ENCODE measurements around the gene DPY19L1.
A peak's percentile ranks its signal among the peaks of the same experiment; 100 is the strongest.
"Not testable (repeated sequence)": the region's sequence is repeated elsewhere in the genome, so short reads cannot be mapped to it uniquely, and the experiment has no call there.

DPY19L1 gene

DNA sequence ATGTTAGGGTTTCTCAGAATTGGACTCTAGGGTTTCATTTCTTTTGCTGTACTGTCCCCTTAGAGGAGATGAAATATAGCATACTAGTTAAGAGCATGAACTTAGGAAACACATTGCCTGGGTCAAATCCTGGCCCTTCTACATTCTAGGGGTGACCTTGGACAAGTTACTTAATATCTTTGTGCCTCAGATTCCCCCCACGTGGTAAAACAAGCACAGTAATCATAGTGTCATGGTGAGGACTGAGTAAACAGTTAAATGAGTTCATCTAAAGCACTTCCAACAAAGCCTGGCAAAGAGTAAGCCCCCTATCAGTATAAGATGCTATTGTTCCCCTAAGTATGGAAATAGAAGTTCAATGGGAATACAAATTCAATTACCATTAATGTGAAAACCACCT is 5.1 kb downstream of the DPY19L1 start:
- DNase-seq (ENCODE audit: low read depth): no peak

DNA sequence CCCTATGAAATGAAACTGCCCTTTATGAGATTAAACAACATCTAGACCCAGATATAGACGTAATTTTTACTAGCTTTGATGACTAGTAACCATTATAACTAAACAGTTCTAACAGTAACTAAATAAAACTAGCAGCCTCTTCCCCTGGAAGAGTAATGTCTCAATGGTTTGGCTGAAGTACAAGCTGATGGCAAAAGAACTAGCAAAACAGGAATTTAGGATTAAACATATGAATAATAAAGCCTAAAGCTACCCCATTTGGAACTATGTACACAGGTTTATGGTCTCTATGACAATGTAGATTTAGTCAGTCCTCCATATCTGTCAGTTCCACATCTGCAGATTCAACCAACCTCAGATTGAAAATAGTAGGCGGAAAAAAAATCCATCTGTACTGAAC is 6.4 kb downstream of the DPY19L1 start:
- no peak for DNase-seq (ENCODE audit: low read depth)

DNA sequence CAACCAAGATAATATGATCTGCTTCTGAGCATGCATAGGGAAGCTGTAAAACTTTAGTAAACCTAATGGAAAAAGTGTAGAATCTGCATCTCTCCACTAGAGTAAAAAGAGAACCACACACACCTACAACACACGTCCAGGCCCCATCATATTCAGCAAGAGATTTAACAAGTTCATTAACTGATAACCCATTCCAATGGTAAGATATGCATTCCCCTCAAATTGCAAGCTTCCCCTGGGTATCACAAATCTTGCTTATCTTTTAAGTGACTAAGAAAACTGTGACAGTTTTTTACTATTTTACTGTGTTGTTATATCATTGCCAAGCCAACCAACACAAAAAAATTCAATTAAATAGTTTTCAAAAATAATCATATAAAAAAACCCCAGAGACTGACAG is 8.0 kb downstream of the DPY19L1 start:
- no peak for DNase-seq (ENCODE audit: low read depth)

DNA sequence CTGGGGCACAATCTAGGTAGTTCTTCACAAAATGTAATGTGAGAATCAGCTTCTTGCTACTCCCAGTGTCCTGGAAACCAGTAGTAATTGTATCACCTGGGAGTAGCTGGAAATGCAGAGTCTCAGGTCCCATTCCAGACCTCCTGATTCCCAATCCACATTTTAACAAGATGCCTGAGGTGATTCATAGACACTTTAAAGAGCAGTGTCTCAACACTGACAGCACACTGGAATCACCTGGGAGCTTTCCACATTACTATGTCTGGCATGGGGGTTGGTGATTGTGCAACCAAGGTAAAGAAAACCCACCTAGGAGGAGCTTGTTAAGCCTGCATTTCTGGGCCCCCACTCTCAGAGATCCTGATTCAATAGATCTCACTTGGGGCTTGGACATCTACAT is 11.1 kb downstream of the DPY19L1 start:
- no peak for DNase-seq (ENCODE audit: low read depth)

DNA sequence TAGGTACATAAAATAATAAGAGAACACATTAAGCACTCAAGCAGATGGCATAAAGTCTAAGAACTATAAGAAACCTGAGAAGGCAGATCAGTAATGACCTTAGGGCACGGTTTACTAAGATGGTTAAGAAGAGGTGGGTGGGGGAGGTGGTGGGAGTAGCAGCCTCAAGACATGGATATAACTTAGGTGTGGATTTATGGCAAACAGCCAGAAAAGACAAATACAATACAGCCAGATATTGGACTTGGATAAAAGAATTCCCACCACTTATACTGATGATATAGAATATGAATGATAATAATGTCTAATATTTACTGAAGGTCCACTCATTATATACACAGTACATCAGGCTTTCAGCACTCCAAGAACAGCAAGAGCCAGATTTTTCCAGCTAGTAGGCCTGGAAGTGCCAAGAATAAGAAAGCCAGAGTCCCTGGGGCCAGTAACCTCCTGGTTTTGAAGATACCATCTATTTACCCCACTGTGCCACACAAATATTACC is 11.9 kb downstream of the DPY19L1 start:
- DNase-seq (ENCODE audit: low read depth): no peak

DNA sequence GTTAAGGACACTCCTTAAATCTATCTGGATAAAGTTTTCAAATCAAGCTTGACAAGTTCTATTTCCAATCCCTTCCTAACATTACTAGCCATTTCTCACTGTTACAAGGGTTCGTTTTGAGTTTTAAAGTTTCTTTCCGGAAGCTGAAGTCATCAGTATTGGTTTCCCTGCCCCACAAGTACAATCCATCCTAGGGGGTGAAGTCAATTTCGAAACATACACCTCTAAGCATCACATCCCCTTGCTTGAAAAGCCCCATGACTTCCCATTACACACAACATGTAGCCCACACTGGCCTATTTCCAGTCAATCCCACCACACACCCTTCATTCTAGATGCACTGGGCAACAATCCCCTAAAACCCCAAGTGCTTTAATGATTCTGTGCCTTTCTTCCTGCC is 13.0 kb downstream of the DPY19L1 start:
- no peak for DNase-seq (ENCODE audit: low read depth)

DNA sequence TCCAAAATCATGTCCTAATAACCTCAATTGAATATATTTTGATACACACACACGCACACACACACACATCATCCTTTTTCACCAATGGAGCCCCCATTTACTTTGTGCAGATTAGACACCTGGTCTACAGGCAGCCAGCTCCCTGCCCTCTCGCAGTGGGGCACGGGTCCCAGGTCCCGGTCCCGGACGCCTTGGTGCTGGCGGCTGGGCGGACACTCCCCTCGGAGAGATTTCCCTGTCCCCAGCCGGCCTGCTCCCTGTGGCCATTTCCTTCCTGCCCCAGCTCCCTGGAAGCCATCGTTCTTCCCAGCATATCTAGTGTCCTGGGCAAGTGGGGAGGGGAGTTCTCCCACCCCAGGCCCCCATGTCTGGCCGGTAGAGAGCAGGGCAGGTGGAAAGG is 14.6 kb downstream of the DPY19L1 start:
- no peak for DNase-seq (ENCODE audit: low read depth)

DNA sequence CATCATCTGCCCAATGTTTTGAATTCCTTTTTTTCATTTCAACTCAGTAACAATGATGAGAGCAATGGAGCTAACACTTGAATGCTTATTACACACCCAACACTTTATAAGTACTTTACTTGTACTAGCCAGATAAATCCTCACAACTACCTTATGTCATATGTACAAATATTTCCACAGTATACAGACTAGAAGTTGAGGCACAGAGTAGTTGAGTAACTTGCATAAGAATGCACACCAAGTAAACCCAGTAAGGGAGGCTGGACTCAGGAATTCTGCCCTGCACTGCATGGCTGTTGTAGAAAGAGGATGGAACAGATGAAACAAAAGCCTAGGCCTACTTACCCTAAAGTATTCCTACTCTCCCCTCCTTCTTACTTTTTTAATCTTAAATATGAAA is 15.8 kb downstream of the DPY19L1 start:
- no peak for DNase-seq (ENCODE audit: low read depth)

DNA sequence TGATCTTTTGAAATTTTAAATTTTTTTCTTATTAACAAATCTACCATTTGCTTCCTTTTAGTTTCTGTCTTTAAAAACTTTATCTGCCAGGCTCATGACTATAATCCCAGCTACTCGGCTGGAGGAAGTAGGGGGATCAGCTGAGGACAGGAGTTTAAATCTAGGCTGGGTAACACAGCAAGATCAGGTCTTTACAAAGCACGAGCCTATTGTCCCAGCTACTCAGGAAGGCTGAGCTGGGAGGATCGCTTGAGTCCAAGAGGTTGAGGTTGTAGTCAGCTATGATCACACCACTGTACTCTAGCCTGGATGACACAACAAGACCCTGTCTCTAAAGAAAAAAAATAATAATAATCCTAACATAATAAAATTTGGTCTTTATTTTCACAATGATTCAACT is 17.5 kb downstream of the DPY19L1 start:
- DNase-seq (ENCODE audit: low read depth): no peak

DNA sequence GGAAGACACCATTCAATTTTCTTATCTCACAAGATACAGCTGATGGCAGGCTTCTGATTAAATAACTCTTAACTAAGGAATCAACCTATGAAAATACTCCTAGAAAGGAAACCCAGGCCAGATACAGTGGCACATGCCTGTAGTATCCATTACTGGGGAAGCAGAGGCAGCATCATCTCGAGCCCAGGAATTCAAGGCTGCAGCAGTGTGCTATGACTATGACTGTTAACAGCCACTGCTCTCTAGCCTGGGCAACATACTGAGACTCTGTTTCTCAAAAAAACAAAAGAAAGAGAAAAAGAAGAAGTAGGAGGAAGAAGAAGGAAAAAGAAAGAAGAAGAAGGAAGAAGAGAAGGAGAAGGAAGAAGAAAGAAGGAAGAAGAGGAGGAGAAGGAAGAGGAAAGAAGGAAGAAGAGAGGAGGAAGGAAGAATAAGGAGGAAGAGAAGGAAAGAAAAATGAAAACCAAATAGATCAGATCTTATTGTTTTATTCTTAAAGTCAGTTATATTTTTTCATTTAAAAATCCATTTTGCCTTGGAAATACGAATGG is 18.0 kb downstream of the DPY19L1 start:
- DNase-seq (ENCODE audit: low read depth): no peak

DNA sequence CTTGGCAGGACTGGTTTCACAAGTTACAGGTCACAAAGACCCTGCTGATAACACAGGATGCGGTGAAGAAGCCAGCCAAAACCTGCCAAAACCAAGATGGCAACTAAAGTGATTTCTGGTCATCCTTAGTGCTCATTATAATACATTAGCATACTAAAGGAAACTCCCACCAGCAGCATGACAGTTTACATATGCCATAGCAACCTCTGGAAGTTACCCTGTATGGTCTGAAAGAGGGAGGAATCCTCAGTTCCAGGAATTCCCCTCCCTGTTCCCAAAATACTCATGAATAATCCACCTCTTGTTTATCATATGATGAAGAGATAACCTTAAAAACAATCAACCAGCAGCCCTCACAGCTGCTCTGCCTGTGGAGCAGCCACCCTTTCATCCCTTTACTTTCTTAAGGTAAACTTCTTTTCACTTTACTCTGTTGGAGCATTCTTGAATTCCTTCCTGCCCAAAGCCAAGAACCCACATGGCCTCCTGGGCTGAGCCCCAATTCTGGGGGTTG is 21.9 kb downstream of the DPY19L1 start:
- no peak for DNase-seq (ENCODE audit: low read depth)

DNA sequence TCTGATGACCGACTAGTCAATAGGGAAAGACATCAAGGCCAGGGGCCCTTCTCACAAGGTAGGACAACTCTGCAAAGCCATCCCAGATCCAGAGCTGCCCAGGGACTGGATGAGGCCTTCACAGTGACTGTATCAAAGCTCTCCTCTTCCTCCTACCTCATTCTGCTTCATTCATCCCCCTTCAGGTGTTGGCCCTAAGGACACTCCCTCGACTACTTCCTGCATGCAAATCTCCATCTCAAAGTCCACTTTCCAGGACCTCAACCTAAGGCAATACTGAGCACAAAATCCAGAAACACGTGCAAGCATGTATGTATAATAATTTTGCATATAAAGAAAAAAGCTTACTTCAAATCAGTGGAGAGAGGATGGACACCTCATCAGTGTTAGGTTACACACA is 25.1 kb downstream of the DPY19L1 start:
- no peak for DNase-seq (ENCODE audit: low read depth)

DNA sequence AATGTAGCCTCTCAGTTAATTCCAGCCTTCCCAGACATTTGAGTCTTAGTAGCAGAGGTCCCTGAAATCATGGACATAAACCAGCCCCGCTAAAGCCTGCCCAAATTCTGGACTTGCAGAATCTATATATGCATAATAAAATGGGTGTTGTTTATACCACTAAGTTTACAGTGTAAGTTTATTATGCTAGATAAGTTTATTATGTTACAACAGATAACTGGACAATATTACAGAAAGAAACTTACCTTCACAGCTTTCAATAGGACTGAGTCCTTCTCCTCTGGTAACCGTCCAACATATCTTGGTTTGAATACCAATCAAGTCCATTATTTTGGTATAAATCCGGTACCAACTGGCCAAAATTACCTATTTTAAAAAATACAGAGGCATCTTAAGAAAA is 26.2 kb downstream of the DPY19L1 start:
- DNase-seq (ENCODE audit: low read depth): no peak

DNA sequence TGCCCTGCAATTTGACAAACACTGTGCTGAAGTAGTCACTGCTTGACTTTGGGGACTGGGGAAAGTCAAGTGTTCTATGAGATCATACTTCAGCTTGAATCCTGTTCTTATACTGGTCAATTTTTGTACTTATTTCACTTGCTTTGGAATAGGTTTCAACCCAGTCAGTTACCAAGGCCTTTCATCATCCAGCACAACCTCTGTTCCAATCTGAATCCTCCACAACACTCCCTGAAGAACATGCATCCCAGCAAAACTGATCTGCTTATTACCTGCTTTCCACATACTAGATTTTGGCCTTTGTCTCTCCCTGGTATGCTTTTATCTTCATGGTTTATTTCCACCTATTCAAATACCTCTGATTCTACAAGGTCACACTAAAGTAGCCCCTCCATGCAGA is 29.5 kb downstream of the DPY19L1 start:
- no peak for DNase-seq (ENCODE audit: low read depth)

DNA sequence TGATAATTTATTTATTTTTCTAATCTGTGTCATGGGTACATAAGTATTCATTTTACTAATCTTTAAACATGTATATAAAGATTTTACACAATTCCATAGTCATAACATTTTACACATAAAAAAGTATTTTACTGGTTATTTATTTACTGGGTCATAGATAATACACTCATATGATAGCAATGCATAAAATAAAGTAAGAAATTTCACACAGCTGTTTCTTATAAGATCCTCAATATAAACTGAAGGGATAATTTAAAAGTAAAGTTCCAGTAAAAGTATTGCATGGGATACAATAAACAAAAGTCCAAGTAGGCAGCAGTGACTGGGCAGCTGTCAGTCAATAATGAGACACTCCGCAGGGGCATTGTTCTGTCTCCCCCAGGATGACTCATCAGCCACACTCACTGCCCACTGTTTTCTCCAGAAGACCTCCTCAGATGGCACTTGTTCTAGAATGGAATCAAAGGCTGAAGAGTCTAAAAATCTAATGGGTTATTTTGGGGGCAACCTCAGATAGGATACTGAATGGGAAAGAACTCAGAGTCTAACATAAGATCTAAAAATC is 32.7 kb downstream of the DPY19L1 start:
- DNase-seq (ENCODE audit: low read depth): no peak

DNA sequence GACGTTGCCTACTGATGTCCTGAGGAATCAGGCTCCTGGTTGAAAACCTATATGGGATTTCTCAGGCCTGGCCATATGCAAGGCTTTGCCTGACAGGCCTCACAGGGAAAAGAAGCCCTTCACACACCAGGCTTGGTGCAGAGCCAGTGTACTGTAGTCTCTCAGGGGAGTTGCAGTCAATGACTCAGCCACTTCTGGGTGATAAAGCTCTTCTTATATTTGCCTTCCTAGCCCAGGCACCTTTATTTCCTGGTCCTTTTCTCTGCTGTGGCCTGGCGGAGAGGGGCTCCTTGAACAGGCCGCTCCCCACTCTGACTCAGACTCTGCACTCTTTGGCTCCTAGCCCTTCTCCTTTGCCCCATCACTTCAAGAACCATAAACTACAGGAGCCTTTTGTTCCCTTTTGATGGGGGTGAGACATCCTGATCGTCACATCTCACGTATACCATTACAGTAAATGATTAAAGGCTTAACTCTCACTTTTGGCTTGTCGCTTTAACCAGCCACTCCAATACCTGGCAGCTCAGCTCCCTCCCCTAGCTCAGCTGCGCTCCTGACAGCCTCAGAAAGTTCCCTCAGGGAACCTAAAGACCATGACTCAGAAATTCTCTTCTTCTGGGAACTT is 33.5 kb downstream of the DPY19L1 start:
- DNase-seq (ENCODE audit: low read depth): no peak

DNA sequence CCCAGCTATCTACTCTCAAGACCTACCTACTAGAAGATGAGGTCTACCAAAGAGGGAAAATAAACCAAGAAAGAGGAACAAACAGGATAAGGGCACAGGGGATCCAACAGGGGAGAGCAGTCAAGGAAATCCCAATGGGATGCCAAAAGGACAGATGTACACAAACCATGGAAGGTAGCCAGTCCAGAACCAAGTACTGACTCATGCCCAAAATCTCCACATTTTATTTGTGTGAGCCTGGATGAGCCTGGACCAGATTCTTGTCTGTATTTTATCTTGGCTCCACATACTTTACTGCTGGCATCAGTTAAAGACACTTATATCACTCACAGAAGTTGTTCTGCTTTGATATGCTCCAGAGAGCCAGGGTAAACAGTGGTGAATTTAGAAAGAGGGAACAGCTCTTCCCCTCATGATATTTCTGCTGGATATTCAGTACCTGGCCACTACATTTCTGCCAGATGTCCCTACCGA is 34.1 kb downstream of the DPY19L1 start:
- DNase-seq (ENCODE audit: low read depth): not testable (repeated sequence)

DNA sequence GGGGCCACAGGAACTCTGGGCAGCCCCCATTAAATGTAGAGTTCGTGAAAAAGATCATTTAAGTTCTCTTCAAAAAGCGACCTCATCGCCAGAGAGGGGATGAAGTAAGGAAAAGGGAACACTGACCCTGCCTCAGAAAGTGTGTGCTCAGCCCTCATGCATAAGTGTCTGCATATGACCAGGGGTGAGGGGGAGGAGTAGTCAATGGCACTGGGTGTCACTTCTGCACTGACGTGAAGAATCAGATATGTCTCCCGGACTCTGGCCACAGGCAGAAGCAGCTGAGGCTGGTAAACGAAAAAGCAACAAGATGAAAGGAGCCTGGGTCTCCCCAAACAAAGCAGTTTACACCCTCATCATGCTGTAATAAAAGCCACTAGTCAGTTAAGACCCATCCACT is 39.0 kb downstream of the DPY19L1 start:
- not testable (repeated sequence) for DNase-seq (ENCODE audit: low read depth)

DNA sequence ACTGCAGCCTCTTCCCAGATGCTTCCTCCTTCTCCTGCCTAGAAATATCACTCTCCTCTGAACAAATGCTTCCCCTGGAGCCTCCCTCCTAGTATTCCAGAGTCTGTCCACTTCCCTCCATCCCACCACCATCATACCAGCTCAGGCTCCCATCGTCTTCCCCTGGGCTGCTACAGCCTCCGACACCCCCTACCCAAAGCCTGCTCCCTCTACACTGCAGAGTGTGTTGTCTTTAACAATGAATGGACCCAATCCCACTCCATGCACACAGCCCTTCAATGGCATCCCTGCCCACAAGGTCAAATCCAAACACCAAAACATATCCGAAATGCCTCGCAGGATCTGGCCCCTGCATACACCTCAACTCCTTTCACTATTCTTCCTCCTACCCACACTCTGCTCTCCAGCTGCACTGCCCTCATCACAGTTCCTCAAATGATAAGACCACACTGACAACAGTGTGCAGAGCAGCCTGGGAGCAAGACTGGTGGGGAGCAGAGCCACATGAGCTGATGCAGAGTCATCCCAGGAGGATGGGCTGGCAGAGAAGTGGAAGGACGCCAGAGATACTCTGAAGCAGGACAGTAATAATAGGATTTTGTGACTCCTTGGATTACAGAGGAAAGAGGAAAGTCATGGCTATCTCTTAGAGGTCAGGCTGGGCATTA is 40.7 kb downstream of the DPY19L1 start:
- DNase-seq (ENCODE audit: low read depth): not testable (repeated sequence)

DNA sequence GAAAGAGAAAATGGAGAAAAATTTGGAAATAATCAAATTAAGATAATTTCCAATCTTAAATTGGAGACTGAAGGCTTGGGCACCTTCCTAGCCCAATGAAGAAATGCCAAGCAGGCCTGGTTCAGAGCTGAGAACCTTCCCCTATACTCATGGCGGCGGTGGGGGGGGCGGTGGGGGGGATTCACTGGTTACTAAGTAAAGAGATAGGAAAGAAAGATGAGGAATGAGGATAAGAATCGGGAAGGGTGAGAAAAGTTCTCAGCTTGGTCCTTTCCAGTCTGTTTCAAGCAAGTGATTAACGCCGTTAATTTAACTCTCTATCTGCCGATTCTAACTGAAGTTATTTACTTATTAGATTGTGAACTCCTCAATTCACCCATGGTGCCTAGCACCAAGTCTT is 41.5 kb downstream of the DPY19L1 start:
- DNase-seq (ENCODE audit: low read depth): no peak

DNA sequence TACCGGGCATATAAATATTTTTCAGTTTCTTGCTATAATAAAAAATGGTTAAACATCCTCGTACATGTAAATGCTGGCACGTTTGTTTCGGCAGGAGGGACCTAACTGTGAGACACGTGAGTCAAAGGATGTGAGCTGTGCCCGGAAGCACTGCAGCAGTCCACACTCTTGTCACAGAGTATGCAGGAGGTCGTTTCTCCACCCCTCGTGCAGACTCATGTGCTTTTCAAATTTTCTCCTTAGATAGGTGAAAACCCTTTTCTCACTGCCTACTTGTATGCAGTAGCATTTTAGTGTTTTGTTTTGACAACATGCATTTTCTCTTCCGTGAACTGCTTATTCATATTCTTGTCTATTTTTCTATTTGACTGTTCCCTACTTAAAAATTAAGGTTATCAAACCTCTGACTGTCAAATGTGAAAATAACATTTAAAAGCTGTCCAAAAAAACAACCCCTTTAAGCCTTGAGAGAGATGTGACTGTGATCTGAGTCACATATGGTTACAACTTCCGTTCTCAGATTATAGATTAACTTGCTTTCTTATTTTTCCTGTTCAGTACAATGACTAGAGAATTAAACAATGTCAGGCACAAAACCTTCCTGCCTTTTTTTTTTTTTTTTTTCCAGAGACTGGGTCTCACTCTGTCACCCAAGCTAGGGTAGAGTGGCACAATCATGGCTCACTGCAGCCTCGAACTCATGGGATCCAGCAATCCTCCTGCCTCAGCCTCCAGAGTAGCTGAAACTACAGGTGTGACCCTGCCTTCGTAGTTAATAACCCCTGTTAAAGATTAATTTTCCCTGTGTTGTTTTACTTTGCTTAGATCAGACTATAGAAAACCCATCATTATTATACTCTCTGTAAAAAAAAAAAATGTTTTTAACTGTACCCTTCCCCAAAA is 45.1 kb downstream of the DPY19L1 start:
- peak; percentile 42 for DNase-seq (ENCODE audit: low read depth)
